ENCODE measurements around the gene DENR. TPM values are rescaled to one million over a fixed set of nuclear protein-coding genes. Genes with fewer than 3 reads are reported as not detected.
"Not testable (repeated sequence)": the region's sequence is repeated elsewhere in the genome, so short reads cannot be mapped to it uniquely, and the experiment has no call there.

The DENR gene, protein sequence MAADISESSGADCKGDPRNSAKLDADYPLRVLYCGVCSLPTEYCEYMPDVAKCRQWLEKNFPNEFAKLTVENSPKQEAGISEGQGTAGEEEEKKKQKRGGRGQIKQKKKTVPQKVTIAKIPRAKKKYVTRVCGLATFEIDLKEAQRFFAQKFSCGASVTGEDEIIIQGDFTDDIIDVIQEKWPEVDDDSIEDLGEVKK
- total RNA-seq = 67.0 and 72.5 TPM in 2 replicates
- long read RNA-seq, transcript DENR-203 (2 exons, 699 nt) = major isoform, 6 of 21 reads
- long read RNA-seq, partial matches to known transcripts = 2 of 21 reads
- long read RNA-seq, other reads (novel, unspliced or antisense) = 13 of 21 reads

- Mint-ChIP-seq H3K9me3 (no peaks in the 10 kb centered on the region), H3K36me3 (ENCODE audit: low read depth) (peaks cover 3% of the 10 kb centered on the region), H3K4me3 (peak within 1 kb of the TSS; percentile 95), H3K27ac (ENCODE audit: unreplicated experiment) (peak within 1 kb of the TSS; percentile 98), H3K27me3 (ENCODE audit: low read depth) (no peaks in the 10 kb centered on the region), H3K4me1 (peaks cover 41% of the 10 kb centered on the region)
- peak; percentile 78 for TF ChIP-seq CTCF (conservative IDR thresholded peaks at IDR 0.05)
- peak; percentile 100 for DNase-seq (ENCODE audit: low read depth, low spot score)
These were observed at the start of gene DENR for GRCh38 chr12:122752464-122753318. Gene DENR (plus strand): TSS chr12:122752824. CDS start chr12:122753702, 878 bp downstream.

GRCh38 chr12:122702890-122703611, 49.6 kb upstream of the DENR start, which contains the start of gene HCAR2:
Gene HCAR2 (minus strand): TSS chr12:122703357. CDS start chr12:122703283, 74 bp downstream.
- not testable (repeated sequence) for H3K27ac Mint-ChIP-seq (ENCODE audit: unreplicated experiment); H3K9me3 Mint-ChIP-seq; H3K36me3 Mint-ChIP-seq (ENCODE audit: low read depth); H3K4me3 Mint-ChIP-seq; H3K4me1 Mint-ChIP-seq; DNase-seq (ENCODE audit: low read depth, low spot score); H3K27me3 Mint-ChIP-seq (ENCODE audit: low read depth)

DNA sequence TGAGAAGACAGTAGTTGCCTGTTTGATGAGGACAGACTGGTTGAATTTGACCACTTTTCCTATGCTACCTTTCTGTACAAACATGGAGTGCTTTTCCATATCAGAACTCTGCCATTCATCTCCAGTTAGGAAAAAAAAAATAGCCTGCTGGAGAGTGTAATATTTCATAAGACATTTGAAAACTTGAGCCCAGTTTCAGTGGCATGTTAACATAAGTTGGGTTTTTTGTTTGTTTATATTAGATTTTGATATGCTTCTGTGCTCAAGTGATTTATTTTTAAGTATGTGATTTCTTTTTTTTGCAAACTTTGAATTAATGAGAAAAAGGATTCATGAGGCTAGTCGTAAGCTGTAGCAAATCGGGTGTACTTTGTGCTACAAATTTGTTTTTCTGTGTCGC, 48.8 kb upstream of the DENR start:
- not testable (repeated sequence) for H3K27ac Mint-ChIP-seq (ENCODE audit: unreplicated experiment); H3K9me3 Mint-ChIP-seq; DNase-seq (ENCODE audit: low read depth, low spot score); H3K4me3 Mint-ChIP-seq; H3K36me3 Mint-ChIP-seq (ENCODE audit: low read depth); H3K27me3 Mint-ChIP-seq (ENCODE audit: low read depth); H3K4me1 Mint-ChIP-seq

- not testable (repeated sequence) for DNase-seq (ENCODE audit: low read depth, low spot score); H3K4me3 Mint-ChIP-seq; H3K4me1 Mint-ChIP-seq; H3K36me3 Mint-ChIP-seq (ENCODE audit: low read depth); H3K27ac Mint-ChIP-seq (ENCODE audit: unreplicated experiment); H3K9me3 Mint-ChIP-seq; H3K27me3 Mint-ChIP-seq (ENCODE audit: low read depth)
These were observed 43.3 kb upstream of the DENR start for GRCh38 chr12:122709287-122709686.

DNA sequence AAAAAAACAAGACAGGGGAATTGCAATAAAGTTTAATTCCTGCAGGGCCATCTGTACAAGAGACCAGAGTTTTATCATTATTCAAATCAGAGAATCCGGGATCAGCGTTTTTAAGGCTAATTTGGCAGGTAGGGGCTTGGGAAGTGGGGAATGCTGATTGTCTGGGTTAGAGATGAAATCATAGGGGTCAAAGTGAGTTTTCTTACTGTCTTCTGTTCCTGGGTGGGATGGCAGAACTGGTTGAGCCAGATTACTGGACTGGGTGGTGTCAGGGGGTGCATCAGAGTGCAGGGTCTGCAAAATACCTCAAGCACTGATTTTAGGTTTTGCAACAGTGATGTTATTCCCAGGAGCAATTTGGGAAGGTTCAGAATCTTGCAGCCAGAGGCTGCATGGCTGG, 42.3 kb upstream of the DENR start:
- not testable (repeated sequence) for H3K27me3 Mint-ChIP-seq (ENCODE audit: low read depth); H3K27ac Mint-ChIP-seq (ENCODE audit: unreplicated experiment); DNase-seq (ENCODE audit: low read depth, low spot score); H3K4me3 Mint-ChIP-seq; H3K9me3 Mint-ChIP-seq; H3K4me1 Mint-ChIP-seq; H3K36me3 Mint-ChIP-seq (ENCODE audit: low read depth)

- H3K4me1 Mint-ChIP-seq; H3K27me3 Mint-ChIP-seq (ENCODE audit: low read depth); H3K9me3 Mint-ChIP-seq; H3K4me3 Mint-ChIP-seq; H3K27ac Mint-ChIP-seq (ENCODE audit: unreplicated experiment); DNase-seq (ENCODE audit: low read depth, low spot score); H3K36me3 Mint-ChIP-seq (ENCODE audit: low read depth): not testable (repeated sequence)
These were observed 41.4 kb upstream of the DENR start for GRCh38 chr12:122711266-122711665.

DNA sequence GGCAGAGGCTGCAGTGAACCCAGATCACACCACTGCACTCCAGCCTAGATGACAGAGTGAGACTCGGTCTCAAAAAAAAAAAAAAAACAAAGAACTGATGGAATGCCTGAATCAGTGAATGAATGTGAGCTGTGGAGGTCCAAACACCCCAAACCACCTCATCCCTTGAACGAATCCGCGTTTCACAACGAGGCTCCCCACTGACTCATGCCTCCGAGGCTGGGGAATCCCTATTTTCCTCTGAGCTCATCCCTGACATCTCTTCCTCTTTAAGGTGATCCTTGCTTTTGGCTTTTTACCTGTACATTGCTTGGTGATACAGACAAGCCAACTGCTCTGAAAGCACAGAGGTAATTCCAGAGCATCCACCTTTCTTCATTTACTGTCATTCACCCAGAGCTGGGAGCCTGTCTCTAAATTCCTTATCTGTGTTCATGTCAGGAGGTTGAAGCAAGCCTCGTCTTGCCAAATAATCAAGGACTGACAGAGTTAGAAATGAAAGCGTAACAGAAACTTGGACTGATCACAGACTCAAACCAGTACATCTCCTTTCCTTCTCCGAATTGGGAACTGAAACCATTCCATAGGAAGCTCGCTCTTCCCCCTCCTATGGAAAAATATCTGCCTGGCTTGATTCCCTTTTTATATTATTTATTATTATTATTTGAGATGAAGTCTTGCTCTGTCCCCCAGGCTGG, 39.0 kb upstream of the DENR start:
- not testable (repeated sequence) for H3K4me1 Mint-ChIP-seq; H3K27me3 Mint-ChIP-seq (ENCODE audit: low read depth); H3K4me3 Mint-ChIP-seq; DNase-seq (ENCODE audit: low read depth, low spot score); H3K27ac Mint-ChIP-seq (ENCODE audit: unreplicated experiment); H3K36me3 Mint-ChIP-seq (ENCODE audit: low read depth); H3K9me3 Mint-ChIP-seq

DNA sequence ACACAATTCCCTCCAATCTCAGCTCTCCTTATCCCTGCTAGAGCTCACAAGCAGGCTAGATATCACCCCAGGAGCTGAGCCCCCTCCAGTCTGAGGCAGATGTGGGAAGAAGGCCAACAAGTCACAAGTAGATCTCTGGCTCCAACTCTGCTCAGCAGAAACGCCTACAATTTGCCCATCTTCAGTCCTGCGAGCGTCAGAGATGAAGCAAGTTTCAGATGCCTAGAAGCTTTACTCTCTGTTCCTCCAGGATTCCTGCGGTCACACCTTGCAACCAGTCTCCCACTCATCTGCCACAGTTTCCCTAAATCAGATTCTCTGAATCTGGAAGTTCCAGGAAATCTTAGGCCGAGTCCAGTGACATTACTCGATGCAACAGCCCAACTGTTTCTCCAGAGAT, 37.4 kb upstream of the DENR start:
- not testable (repeated sequence) for H3K27ac Mint-ChIP-seq (ENCODE audit: unreplicated experiment); H3K9me3 Mint-ChIP-seq; H3K4me3 Mint-ChIP-seq; H3K27me3 Mint-ChIP-seq (ENCODE audit: low read depth); H3K36me3 Mint-ChIP-seq (ENCODE audit: low read depth); DNase-seq (ENCODE audit: low read depth, low spot score); H3K4me1 Mint-ChIP-seq

GRCh38 chr12:122716658-122717057, 36.0 kb upstream of the DENR start, which contains the start of gene HCAR3:
Gene HCAR3 (minus strand): TSS chr12:122716811. CDS start chr12:122716737, 74 bp downstream.
- H3K4me3 Mint-ChIP-seq; H3K36me3 Mint-ChIP-seq (ENCODE audit: low read depth); H3K27ac Mint-ChIP-seq (ENCODE audit: unreplicated experiment); H3K9me3 Mint-ChIP-seq; H3K4me1 Mint-ChIP-seq; DNase-seq (ENCODE audit: low read depth, low spot score); H3K27me3 Mint-ChIP-seq (ENCODE audit: low read depth): not testable (repeated sequence)

All from neural crest cell (in vitro differentiated cells).